ENCODE results near the gene PI16.

PI16 gene

DNA sequence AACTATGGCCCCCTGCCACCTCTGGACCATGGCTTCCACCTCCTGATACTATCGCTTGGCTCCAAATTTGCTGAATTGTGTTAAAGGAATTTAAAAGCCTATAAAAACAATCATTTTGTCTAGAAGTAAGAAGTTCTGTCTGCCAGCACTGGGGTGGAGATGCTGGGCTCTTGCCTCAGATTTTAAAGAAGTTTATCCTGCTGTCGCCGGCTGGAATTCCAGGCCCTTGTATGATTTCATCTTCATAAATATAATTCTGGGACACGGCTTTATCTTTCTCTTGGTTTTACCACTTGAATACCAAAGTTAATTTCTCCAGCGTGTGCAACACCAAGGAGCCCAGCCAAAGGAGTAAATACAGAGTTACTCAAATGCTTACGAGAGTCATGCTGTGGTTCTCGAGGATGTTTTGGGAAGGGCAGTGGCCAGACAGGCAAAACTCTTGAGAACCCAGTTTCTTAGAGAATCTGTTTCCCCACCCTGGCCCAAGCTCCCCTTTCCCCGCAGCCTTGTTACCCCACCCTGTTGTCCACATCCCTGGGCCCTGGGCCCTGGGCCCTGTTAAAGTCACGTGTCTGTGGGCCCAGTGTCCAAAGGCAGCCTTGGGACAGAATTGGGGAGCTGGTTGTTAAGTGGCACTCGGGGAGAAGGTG is 36.9 kb upstream of the PI16 start:
- DNase-seq (ENCODE audit: insufficient read length) (no peak), FAIRE-seq (no peak)

DNA sequence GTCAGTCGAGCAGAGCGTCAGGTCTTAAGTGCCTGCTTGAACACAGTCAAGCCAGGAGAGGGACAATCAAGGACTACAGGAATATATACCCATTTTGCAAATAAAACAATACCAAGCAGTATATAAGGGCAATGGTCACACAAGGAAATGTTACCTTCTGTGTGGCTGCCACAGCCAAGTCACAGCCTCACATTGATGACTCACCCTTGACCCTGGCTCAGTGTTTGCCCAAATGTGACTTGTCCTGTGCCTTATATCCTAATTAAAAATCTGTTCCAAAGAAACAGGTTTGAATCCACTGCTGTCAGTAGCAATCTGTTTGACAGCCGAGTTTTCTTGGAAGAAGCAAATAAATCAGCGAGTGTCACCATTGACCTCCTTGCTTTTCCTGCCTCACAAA is 34.5 kb upstream of the PI16 start:
- TF ChIP-seq TAF1 (IDR thresholded peaks at IDR 0.05; ENCODE audit: borderline replicate concordance, low read depth, low read length): no peak
- TF ChIP-seq POLR2AphosphoS5 (IDR thresholded peaks at IDR 0.05; ENCODE audit: low read depth, low read length): no peak
- no peak for TF ChIP-seq POLR2A (IDR thresholded peaks at IDR 0.05; ENCODE audit: low read depth, low read length)
- FAIRE-seq (no peak), DNase-seq (ENCODE audit: insufficient read length) (no peak)

More for the DNA sequence above, 36.9 kb upstream of the PI16 start:
- TF ChIP-seq POLR2A (IDR thresholded peaks at IDR 0.05; ENCODE audit: low read depth, low read length) (no peak), TAF1 (IDR thresholded peaks at IDR 0.05; ENCODE audit: borderline replicate concordance, low read depth, low read length) (no peak), POLR2AphosphoS5 (IDR thresholded peaks at IDR 0.05; ENCODE audit: low read depth, low read length) (no peak)

DNA sequence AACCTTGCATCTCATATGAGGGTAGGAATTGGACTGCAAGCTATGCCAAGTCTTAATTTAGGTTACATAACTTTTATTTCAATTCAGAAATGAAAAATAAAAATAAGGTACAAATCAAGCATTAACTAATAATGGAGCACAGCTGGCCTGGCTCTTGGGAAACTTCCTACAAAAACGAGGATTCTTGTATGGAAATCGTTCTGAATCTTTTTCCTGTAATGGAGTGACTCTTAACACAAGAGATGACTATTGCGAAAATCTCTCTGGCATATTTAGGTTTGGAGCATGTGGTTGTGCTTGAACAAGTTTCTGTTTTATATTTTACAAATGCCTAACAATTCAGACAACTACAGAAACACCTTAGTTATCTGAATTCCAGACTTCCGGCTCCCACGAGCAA is 34.0 kb upstream of the PI16 start:
- DNase-seq (ENCODE audit: insufficient read length) (no peak), FAIRE-seq (no peak)
- no peak for TF ChIP-seq POLR2AphosphoS5 (IDR thresholded peaks at IDR 0.05; ENCODE audit: low read depth, low read length)
- TF ChIP-seq POLR2A (IDR thresholded peaks at IDR 0.05; ENCODE audit: low read depth, low read length): no peak
- TF ChIP-seq TAF1 (IDR thresholded peaks at IDR 0.05; ENCODE audit: borderline replicate concordance, low read depth, low read length): no peak

DNA sequence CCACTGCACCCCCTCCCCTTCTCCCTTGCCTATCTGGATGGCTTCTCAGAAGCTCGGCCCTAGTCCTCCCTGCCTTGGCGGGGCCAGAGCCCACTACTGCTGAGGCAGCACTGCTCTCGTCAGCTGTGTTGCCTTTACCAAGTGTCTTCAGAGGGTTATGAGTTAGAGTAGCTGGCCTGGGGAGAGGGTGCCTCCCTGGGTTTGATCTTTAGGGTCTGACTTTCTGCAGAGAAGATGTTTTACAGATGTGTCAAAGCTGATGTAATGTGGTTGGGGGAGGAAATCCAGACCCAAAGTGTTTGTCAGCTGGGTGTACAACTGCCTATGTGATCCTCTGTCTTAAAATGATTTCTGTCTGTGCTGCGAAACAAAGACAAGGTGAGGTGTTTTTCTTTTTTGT is 30.4 kb upstream of the PI16 start:
- FAIRE-seq (no peak), DNase-seq (ENCODE audit: insufficient read length) (no peak)
- TF ChIP-seq POLR2AphosphoS5 (IDR thresholded peaks at IDR 0.05; ENCODE audit: low read depth, low read length) (no peak), TAF1 (IDR thresholded peaks at IDR 0.05; ENCODE audit: borderline replicate concordance, low read depth, low read length) (no peak)

DNA sequence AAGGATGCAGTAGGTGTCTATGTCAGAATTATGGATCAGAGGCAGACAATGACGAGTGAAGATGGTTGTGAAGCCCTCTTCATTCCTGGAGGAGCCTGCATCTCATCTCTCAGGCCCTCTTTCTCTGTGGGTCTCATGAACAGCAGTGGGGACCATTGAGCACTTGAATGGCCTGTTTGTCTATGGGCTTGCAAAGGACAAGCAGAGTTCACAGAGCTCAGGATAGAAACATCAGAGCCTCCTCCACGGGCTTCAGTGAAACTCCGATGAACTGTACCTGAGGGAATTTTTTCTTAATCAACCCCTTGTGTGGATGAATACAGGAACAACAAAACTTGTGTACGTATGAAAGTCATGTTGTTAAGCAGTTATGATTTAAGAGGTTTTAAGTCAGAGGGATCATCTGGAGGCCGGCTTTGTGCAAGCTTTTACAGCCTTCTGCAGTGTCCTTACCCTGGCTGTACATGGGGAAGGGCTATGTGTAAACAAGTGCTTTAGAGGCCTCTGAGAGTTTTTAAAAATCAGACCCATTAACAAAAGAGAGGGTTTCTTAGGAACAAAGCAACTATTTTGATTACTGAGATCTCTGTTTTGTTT is 29.7 kb upstream of the PI16 start:
- DNase-seq (ENCODE audit: insufficient read length) (no peak), FAIRE-seq (no peak)
- TF ChIP-seq POLR2A (IDR thresholded peaks at IDR 0.05; ENCODE audit: low read depth, low read length) (no peak), POLR2AphosphoS5 (IDR thresholded peaks at IDR 0.05; ENCODE audit: low read depth, low read length) (no peak), TAF1 (IDR thresholded peaks at IDR 0.05; ENCODE audit: borderline replicate concordance, low read depth, low read length) (no peak)

DNA sequence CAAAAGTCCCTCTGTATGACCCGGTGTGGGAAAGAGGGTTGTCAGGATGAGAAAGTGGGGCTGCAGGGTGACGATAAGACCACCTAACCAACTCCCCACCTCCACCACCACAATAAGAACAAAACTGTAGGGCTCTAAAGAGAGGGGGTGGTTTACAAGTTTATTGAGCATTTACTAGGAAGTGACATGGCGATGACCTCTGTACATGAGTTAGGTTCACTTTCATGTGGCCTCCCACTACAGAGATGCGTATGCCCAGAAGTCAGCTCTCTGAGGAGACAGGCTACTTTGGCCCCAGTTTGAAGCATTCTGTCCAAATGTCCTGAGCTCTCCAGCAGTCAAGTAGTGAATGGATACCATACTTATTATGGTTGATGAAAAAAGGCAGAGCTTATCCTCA is 28.7 kb upstream of the PI16 start:
- TF ChIP-seq POLR2A (IDR thresholded peaks at IDR 0.05; ENCODE audit: low read depth, low read length): no peak
- no peak for TF ChIP-seq POLR2AphosphoS5 (IDR thresholded peaks at IDR 0.05; ENCODE audit: low read depth, low read length)
- TF ChIP-seq TAF1 (IDR thresholded peaks at IDR 0.05; ENCODE audit: borderline replicate concordance, low read depth, low read length): no peak
- FAIRE-seq (peak; percentile 33), DNase-seq (ENCODE audit: insufficient read length) (no peak)

DNA sequence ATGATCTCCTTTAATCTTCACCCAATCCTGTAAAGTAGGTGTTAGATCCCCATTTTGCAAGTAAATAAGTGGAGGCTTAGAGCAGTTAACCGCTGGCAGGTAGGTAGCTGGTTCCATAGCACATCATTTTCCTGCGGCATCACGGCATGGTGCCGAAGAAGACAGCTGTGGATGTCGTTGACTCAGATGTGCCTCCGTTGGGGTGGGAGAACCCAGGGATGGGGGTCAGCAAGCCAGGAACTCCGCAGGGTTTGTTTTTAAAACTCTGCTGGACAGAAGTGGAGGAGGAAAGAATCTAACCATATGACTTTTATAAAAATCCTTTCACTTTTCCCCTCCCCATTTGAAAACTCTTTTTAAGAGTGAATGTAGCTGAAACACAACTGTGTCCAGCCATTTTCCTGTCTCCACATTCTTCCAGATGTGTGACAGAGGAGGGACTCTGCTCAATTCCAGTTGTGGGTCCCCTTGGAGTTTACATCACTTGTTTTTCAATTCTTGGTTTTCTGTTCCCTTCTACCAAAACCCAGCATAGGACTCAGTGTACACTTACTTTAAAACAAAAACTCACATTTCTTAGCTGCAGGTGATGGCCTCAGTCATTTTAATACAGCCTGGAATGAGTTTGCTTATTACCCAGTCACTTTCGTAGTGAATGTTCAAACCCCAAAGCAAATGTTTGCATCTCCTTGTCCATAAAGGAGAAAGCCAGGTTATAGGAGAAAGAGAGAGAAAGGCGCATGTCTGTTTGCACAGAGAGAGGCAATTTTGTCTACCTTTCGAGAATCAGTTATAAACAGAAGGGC is 27.6 kb upstream of the PI16 start:
- FAIRE-seq: no peak
- no peak for TF ChIP-seq TAF1 (IDR thresholded peaks at IDR 0.05; ENCODE audit: borderline replicate concordance, low read depth, low read length)
- TF ChIP-seq POLR2A (IDR thresholded peaks at IDR 0.05; ENCODE audit: low read depth, low read length): no peak
- no peak for TF ChIP-seq POLR2AphosphoS5 (IDR thresholded peaks at IDR 0.05; ENCODE audit: low read depth, low read length)

DNA sequence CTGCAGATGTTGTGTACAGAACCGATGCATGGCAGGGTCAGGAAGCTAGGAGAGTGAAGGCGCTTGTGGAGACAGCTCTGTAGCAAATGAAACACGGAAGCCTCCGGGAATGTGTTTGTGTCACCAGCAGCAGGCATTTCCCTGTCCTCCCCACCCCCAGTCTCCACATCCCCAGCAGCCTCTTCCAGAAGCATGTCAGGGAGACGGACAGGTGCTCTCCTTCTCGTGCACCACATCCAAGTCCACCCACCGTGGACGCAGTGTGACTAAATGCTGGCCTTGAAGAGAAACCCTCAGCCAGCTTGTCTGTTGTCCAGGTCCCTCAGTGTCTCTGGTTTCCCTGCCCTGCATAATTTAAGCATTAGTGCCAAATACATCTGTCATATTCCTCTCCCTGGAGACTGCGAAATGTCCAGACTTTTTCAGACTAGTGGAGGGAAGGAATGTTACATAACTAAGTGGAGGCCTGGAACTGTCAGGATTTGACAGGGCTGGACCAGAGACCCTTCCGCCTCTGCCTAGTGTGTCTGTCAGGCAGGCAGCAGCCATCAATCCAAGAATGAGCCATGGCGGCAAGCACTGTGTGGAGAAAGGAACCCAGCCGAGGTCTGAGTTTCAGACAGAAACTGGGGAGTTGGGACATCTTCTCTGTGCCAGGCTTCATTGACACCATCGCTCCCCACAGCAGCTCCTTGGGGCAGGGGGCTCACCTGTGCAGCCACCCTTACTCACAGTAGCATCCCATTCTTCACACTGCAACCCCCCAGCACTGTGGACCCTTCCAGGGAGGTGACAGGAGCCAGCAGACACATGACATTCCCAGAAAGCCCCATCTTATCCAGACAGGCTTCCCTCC is 26.6 kb upstream of the PI16 start:
- FAIRE-seq: no peak
- no peak for TF ChIP-seq POLR2A (IDR thresholded peaks at IDR 0.05; ENCODE audit: low read depth, low read length)
- TF ChIP-seq POLR2AphosphoS5 (IDR thresholded peaks at IDR 0.05; ENCODE audit: low read depth, low read length): no peak
- TF ChIP-seq TAF1 (IDR thresholded peaks at IDR 0.05; ENCODE audit: borderline replicate concordance, low read depth, low read length): no peak

More for the DNA sequence above, 27.6 kb upstream of the PI16 start:
- DNase-seq (ENCODE audit: insufficient read length): no peak

DNA sequence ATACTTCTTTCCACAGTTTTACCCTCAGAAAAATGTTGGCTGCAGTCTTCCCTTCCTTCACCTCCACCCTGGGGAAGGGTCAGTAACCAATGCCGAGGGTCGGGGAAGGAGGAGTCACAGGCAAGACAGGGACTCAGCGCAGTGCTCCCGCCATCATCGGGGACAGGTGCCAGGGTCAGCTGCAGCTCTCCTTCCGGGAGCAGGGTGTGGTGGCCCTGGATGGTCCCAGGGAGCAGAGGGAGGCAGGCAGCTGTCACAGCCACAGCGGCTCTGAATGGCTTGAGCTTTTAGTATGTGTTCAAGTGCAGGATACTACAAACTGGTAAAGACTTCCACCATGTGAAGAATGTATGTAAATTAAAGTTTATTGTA is 26.0 kb upstream of the PI16 start:
- FAIRE-seq (no peak), DNase-seq (ENCODE audit: insufficient read length) (no peak)
- no peak for TF ChIP-seq POLR2A (IDR thresholded peaks at IDR 0.05; ENCODE audit: low read depth, low read length)
- TF ChIP-seq POLR2AphosphoS5 (IDR thresholded peaks at IDR 0.05; ENCODE audit: low read depth, low read length): no peak
- TF ChIP-seq TAF1 (IDR thresholded peaks at IDR 0.05; ENCODE audit: borderline replicate concordance, low read depth, low read length): no peak

More for the DNA sequence above, 26.6 kb upstream of the PI16 start:
- DNase-seq (ENCODE audit: insufficient read length): no peak

DNA sequence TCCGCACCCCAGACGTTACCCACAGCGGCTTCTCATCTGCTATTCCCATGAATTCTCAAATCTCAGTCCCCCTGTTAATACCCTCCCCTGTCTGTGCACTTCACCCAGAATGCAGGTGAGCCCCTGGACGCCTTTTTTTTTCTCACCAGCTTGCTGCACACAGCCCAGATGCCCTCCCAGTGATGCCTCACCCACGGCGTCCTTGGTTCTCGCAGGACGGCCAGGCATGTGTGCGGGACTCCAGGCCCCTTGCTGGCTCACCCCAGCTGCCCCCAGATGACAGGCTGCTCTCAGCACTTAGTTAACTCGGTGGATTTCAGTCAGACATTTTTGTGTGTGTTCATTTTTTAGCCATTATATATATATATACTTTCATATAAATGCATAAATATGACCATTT is 25.4 kb upstream of the PI16 start:
- FAIRE-seq: no peak
- no peak for TF ChIP-seq POLR2AphosphoS5 (IDR thresholded peaks at IDR 0.05; ENCODE audit: low read depth, low read length)
- TF ChIP-seq POLR2A (IDR thresholded peaks at IDR 0.05; ENCODE audit: low read depth, low read length): no peak
- no peak for TF ChIP-seq TAF1 (IDR thresholded peaks at IDR 0.05; ENCODE audit: borderline replicate concordance, low read depth, low read length)

DNA sequence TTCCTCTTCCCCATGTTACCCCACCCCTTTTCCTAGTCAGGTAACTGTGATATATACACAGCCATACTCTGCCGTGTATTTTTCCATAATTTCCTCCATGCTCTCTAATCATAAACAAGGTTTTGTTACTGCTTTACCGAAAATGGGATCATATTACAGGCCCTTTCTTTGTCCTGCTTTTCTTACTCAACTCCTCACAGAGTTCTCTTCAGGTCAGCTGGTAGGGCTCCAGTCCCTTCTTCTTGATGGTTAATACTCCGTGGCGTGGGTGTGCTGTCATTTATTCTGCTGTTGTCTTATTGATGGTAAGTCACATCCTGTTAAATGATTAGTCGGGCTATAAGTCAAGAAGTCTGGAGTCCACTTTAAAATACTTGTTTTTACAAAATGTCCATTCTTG is 24.9 kb upstream of the PI16 start:
- no peak for TF ChIP-seq POLR2AphosphoS5 (IDR thresholded peaks at IDR 0.05; ENCODE audit: low read depth, low read length)
- no peak for TF ChIP-seq TAF1 (IDR thresholded peaks at IDR 0.05; ENCODE audit: borderline replicate concordance, low read depth, low read length)
- TF ChIP-seq POLR2A (IDR thresholded peaks at IDR 0.05; ENCODE audit: low read depth, low read length): no peak
- DNase-seq (ENCODE audit: insufficient read length) (no peak), FAIRE-seq (no peak)

More for the DNA sequence above, 25.4 kb upstream of the PI16 start:
- DNase-seq (ENCODE audit: insufficient read length): no peak

All from GM12892 (cell line).